ENCODE data around the gene RGL3.

Gene RGL3

GRCh38 chr19:11374433-11375142 lies 44.5 kb downstream of the RGL3 start, which contains the start of gene SWSAP1:
Gene SWSAP1, plus strand, starts transcription at chr19:11374666. Its CDS starts 15 bp downstream, at chr19:11374681.
- H3K4me3 ChIP-seq (ENCODE audit: low read depth, low read length): peak within 1 kb of the TSS; percentile 77
- DNase-seq: peak; percentile 98
- H3K36me3 ChIP-seq: no peaks in the 10 kb centered on the region
- H3K27me3 ChIP-seq: no peaks in the 10 kb centered on the region
- H3K9me3 ChIP-seq: no peaks in the 10 kb centered on the region
- H3K4me1 ChIP-seq: peaks cover 11% of the 10 kb centered on the region
- TF ChIP-seq CTCF (IDR thresholded peaks at IDR 0.05; ENCODE audit: low read depth, low read length): no peak

- DNase-seq: no peak
- no peaks in the 10 kb centered on the region for H3K36me3 ChIP-seq
- no peak for TF ChIP-seq CTCF (IDR thresholded peaks at IDR 0.05; ENCODE audit: low read depth, low read length)
- H3K9me3 ChIP-seq: no peaks in the 10 kb centered on the region
- H3K4me1 ChIP-seq: peaks cover 11% of the 10 kb centered on the region
- H3K27me3 ChIP-seq: no peaks in the 10 kb centered on the region
- peak overlapping the region; percentile 77 for H3K4me3 ChIP-seq (ENCODE audit: low read depth, low read length)
Measured at GRCh38 chr19:11373885-11374432, 45.2 kb downstream of the RGL3 start.

- peaks cover 11% of the 10 kb centered on the region for H3K4me1 ChIP-seq
- no peaks in the 10 kb centered on the region for H3K36me3 ChIP-seq
- DNase-seq: peak; percentile 88
- no peak for TF ChIP-seq CTCF (IDR thresholded peaks at IDR 0.05; ENCODE audit: low read depth, low read length)
- H3K9me3 ChIP-seq: no peaks in the 10 kb centered on the region
- H3K27me3 ChIP-seq: no peaks in the 10 kb centered on the region
- peak overlapping the region; percentile 77 for H3K4me3 ChIP-seq (ENCODE audit: low read depth, low read length)
Measured at GRCh38 chr19:11373166-11373884, 45.8 kb downstream of the RGL3 start.

- no peak for TF ChIP-seq CTCF (IDR thresholded peaks at IDR 0.05; ENCODE audit: low read depth, low read length)
- Histone ChIP-seq H3K36me3 (no peaks in the 10 kb centered on the region), H3K9me3 (no peaks in the 10 kb centered on the region), H3K27me3 (no peaks in the 10 kb centered on the region), H3K4me1 (peaks cover 8% of the 10 kb centered on the region), H3K4me3 (ENCODE audit: low read depth, low read length) (no peak overlapping the region)
- no peak for DNase-seq
Measured at GRCh38 chr19:11370744-11371143, 48.4 kb downstream of the RGL3 start.

GRCh38 chr19:11367528-11367927 lies 51.6 kb downstream of the RGL3 start:
- H3K4me3 ChIP-seq (ENCODE audit: low read depth, low read length): no peak overlapping the region
- no peak for TF ChIP-seq CTCF (IDR thresholded peaks at IDR 0.05; ENCODE audit: low read depth, low read length)
- H3K9me3 ChIP-seq: no peaks in the 10 kb centered on the region
- H3K36me3 ChIP-seq: no peaks in the 10 kb centered on the region
- H3K27me3 ChIP-seq: no peaks in the 10 kb centered on the region
- H3K4me1 ChIP-seq: no peaks in the 10 kb centered on the region
- DNase-seq: no peak
